ENCODE measurements around the gene ATP2C1.

Gene ATP2C1

DNA sequence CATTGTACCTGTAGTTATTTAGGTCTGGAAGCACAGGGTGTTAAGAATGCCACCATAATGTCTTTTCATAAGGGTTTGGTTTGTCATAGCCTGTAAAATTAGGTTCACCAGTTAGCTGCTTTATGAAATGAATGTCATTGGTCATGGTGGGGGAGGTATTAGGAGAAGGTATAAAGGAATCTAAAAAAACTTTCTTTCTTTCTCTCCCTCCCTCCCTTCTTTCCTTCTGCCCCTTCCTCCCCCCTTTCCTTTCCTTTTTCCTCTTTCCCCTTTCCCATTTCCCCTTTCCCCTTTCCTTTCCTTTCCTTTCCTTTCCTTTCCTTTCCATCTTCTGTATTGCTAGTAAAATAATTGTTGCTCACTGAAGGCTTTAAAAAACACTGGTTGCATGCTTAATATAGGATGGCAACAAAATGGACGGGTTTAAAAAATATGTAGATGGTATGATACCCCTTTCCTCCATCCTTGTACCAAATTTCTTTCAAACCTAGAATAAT lies 9.6 kb downstream of the ATP2C1 start:
- Histone ChIP-seq H2BK5ac (ENCODE audit: low read depth, low read length, poor library complexity) (no peak overlapping the region), H3K9me3 (ENCODE audit: insufficient read depth, low read depth, low read length) (no peaks in the 10 kb centered on the region), H4K8ac (ENCODE audit: low read depth, low read length) (no peak overlapping the region), H3K36me3 (ENCODE audit: control insufficient read depth in 1 of 2, insufficient read depth in 2 of 2, low read length in 2 of 2) (no peaks in the 10 kb centered on the region), H2BK12ac (ENCODE audit: low read length) (no peak overlapping the region), H3K4me1 (ENCODE audit: control insufficient read depth in 1 of 2, insufficient read depth in 2 of 2, low read length in 2 of 2) (peaks cover 3 to 5% of the 10 kb centered on the region in 2 experiments), H3K79me1 (ENCODE audit: low read length) (no peaks in the 10 kb centered on the region), H3K79me2 (ENCODE audit: control insufficient read depth, insufficient read depth, low read length, poor library complexity) (no peaks in the 10 kb centered on the region), H3K27me3 (ENCODE audit: insufficient read depth, low read length) (no peaks in the 10 kb centered on the region), H4K12ac (ENCODE audit: low read depth, low read length) (no peak overlapping the region), H4K91ac (ENCODE audit: low read depth, low read length) (no peak overlapping the region), H2BK120ac (ENCODE audit: insufficient read depth, low read length, poor library complexity) (no peak overlapping the region), H2AFZ (ENCODE audit: insufficient read depth, low read length, poor library complexity) (no peak overlapping the region), H3K23ac (ENCODE audit: low read length) (no peak overlapping the region), H3K4me3 (ENCODE audit: low read depth, low read length) (no peak overlapping the region), H3K14ac (ENCODE audit: low read length) (no peak overlapping the region), H2AK5ac (ENCODE audit: low read length) (no peak overlapping the region), H3K27ac (ENCODE audit: low read depth, low read length) (no peak overlapping the region), H3K4ac (ENCODE audit: low read depth, low read length) (no peak overlapping the region), H3K4me2 (ENCODE audit: low read length) (no peak overlapping the region), H3K18ac (ENCODE audit: low read length) (no peak overlapping the region), H3K9ac (ENCODE audit: low read length) (no peak overlapping the region)
- WGBS (ENCODE audit: extremely low coverage, insufficient coverage, insufficient read length): no CpG with 5 or more reads among the region's 1 CpG
- no peak for DNase-seq

DNA sequence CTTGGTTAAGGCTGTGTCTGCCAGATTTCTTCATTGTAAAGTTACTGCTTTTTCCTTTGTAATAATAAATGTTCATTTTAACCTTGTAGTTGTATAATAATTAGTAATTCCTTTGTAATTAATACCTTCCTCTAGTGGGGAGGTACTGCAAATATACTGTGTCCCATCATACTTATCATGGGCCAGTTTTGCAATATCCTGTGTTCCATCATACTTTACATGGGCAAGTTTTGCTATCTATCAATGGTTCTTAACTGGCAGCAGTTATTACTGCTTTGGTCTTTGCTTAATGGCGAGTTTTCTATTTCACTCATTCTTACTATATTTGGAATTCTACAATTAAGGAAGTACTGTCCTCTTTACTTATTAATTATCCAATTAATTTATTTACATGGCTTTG lies 10.6 kb downstream of the ATP2C1 start:
- H3K4me1 ChIP-seq (ENCODE audit: control insufficient read depth in 1 of 2, insufficient read depth in 2 of 2, low read length in 2 of 2): peaks cover 3 to 5% of the 10 kb centered on the region in 2 experiments
- H2AFZ ChIP-seq (ENCODE audit: insufficient read depth, low read length, poor library complexity): no peak overlapping the region
- no peaks in the 10 kb centered on the region for H3K36me3 ChIP-seq (ENCODE audit: control insufficient read depth in 1 of 2, insufficient read depth in 2 of 2, low read length in 2 of 2)
- no peak overlapping the region for H3K4me3 ChIP-seq (ENCODE audit: low read depth, low read length)
- no peaks in the 10 kb centered on the region for H3K79me1 ChIP-seq (ENCODE audit: low read length)
- H4K91ac ChIP-seq (ENCODE audit: low read depth, low read length): no peak overlapping the region
- no peak overlapping the region for H3K9ac ChIP-seq (ENCODE audit: low read length)
- no peak overlapping the region for H2BK12ac ChIP-seq (ENCODE audit: low read length)
- no peaks in the 10 kb centered on the region for H3K79me2 ChIP-seq (ENCODE audit: control insufficient read depth, insufficient read depth, low read length, poor library complexity)
- H3K4ac ChIP-seq (ENCODE audit: low read depth, low read length): no peak overlapping the region
- no peak overlapping the region for H3K23ac ChIP-seq (ENCODE audit: low read length)
- no peak overlapping the region for H3K14ac ChIP-seq (ENCODE audit: low read length)
- H2BK120ac ChIP-seq (ENCODE audit: insufficient read depth, low read length, poor library complexity): no peak overlapping the region
- H4K8ac ChIP-seq (ENCODE audit: low read depth, low read length): no peak overlapping the region
- no peak overlapping the region for H2BK5ac ChIP-seq (ENCODE audit: low read depth, low read length, poor library complexity)
- H4K12ac ChIP-seq (ENCODE audit: low read depth, low read length): no peak overlapping the region
- H3K9me3 ChIP-seq (ENCODE audit: insufficient read depth, low read depth, low read length): no peaks in the 10 kb centered on the region
- H3K27me3 ChIP-seq (ENCODE audit: insufficient read depth, low read length): no peaks in the 10 kb centered on the region
- no peak overlapping the region for H2AK5ac ChIP-seq (ENCODE audit: low read length)
- no peak overlapping the region for H3K18ac ChIP-seq (ENCODE audit: low read length)
- H3K27ac ChIP-seq (ENCODE audit: low read depth, low read length): no peak overlapping the region
- no peak overlapping the region for H3K4me2 ChIP-seq (ENCODE audit: low read length)
- DNase-seq: no peak
- WGBS (ENCODE audit: extremely low coverage, insufficient coverage, insufficient read length): no CpG with 5 or more reads among the region's 1 CpG

DNA sequence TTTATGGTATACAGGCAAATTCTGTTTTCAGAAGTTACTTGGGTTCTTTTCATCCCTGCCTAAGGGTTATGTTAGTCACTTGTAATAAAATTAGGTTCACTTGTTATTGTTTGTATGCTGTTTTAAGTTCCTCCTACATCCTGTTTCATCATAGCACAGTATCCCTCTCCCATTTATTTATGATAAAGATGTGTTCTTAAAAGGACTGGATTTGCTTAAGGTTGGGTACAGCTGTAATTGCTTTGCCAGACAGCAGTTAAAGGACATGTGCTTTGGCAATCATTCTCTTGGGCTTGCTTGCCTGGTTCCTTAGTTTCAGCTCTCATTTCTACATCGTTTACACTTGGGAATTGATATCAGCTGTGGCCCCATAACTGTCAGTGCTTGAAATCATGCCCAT lies 11.7 kb downstream of the ATP2C1 start:
- Histone ChIP-seq H3K79me2 (ENCODE audit: control insufficient read depth, insufficient read depth, low read length, poor library complexity) (no peaks in the 10 kb centered on the region), H3K79me1 (ENCODE audit: low read length) (no peaks in the 10 kb centered on the region), H3K27ac (ENCODE audit: low read depth, low read length) (no peak overlapping the region), H3K4ac (ENCODE audit: low read depth, low read length) (peak overlapping the region; percentile 33), H2AFZ (ENCODE audit: insufficient read depth, low read length, poor library complexity) (no peak overlapping the region), H3K4me1 (ENCODE audit: control insufficient read depth in 1 of 2, insufficient read depth in 2 of 2, low read length in 2 of 2) (peaks cover 3 to 5% of the 10 kb centered on the region in 2 experiments), H3K9ac (ENCODE audit: low read length) (no peak overlapping the region), H3K18ac (ENCODE audit: low read length) (no peak overlapping the region), H2BK120ac (ENCODE audit: insufficient read depth, low read length, poor library complexity) (no peak overlapping the region), H3K4me2 (ENCODE audit: low read length) (no peak overlapping the region), H4K91ac (ENCODE audit: low read depth, low read length) (no peak overlapping the region), H3K23ac (ENCODE audit: low read length) (no peak overlapping the region), H4K12ac (ENCODE audit: low read depth, low read length) (no peak overlapping the region), H2AK5ac (ENCODE audit: low read length) (no peak overlapping the region), H3K36me3 (ENCODE audit: control insufficient read depth in 1 of 2, insufficient read depth in 2 of 2, low read length in 2 of 2) (no peaks in the 10 kb centered on the region), H2BK12ac (ENCODE audit: low read length) (no peak overlapping the region), H2BK5ac (ENCODE audit: low read depth, low read length, poor library complexity) (no peak overlapping the region), H3K4me3 (ENCODE audit: low read depth, low read length) (no peak overlapping the region), H3K14ac (ENCODE audit: low read length) (no peak overlapping the region), H4K8ac (ENCODE audit: low read depth, low read length) (no peak overlapping the region), H3K9me3 (ENCODE audit: insufficient read depth, low read depth, low read length) (no peaks in the 10 kb centered on the region), H3K27me3 (ENCODE audit: insufficient read depth, low read length) (no peaks in the 10 kb centered on the region)
- no CpG with 5 or more reads among the region's 1 CpG for WGBS (ENCODE audit: extremely low coverage, insufficient coverage, insufficient read length)
- no peak for DNase-seq

DNA sequence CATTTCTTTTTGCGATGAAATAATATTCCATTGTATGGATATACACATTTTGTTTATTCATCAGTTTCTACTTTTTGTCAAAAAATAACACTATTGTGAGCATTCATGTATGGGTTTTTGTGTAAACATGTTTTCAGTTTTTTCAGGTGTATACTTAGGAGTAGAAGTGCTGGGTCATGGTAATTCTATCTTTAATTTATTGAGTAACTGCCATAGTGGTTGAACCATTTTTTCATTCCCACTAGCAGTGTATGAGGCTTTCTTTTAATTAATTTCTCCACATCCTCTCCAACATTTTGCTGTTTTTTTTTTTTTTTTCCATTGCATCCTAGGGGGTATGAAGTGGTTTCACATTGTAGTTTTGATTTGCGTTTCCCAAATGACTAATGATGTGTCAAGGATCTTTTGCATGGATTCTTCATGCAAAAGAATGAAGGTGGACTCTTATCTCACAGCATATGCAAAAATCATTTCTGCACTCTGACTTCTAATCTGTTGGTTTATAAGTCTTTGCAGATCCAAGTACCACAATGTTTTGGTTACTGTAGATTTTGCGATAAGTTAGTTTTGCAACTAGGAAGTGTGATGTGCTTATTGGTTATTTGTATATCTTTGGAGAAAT lies 12.6 kb downstream of the ATP2C1 start:
- H3K36me3 ChIP-seq (ENCODE audit: control insufficient read depth in 1 of 2, insufficient read depth in 2 of 2, low read length in 2 of 2): no peaks in the 10 kb centered on the region
- no peaks in the 10 kb centered on the region for H3K79me1 ChIP-seq (ENCODE audit: low read length)
- H3K23ac ChIP-seq (ENCODE audit: low read length): no peak overlapping the region
- H2BK12ac ChIP-seq (ENCODE audit: low read length): no peak overlapping the region
- H3K27me3 ChIP-seq (ENCODE audit: insufficient read depth, low read length): no peaks in the 10 kb centered on the region
- H3K4me3 ChIP-seq (ENCODE audit: low read depth, low read length): no peak overlapping the region
- no peak overlapping the region for H3K4me2 ChIP-seq (ENCODE audit: low read length)
- no peak overlapping the region for H4K91ac ChIP-seq (ENCODE audit: low read depth, low read length)
- no peak overlapping the region for H3K27ac ChIP-seq (ENCODE audit: low read depth, low read length)
- H3K79me2 ChIP-seq (ENCODE audit: control insufficient read depth, insufficient read depth, low read length, poor library complexity): no peaks in the 10 kb centered on the region
- H2BK5ac ChIP-seq (ENCODE audit: low read depth, low read length, poor library complexity): no peak overlapping the region
- no peak overlapping the region for H3K14ac ChIP-seq (ENCODE audit: low read length)
- DNase-seq: no peak
- H3K9ac ChIP-seq (ENCODE audit: low read length): no peak overlapping the region
- no peak overlapping the region for H3K4ac ChIP-seq (ENCODE audit: low read depth, low read length)
- H2AK5ac ChIP-seq (ENCODE audit: low read length): no peak overlapping the region
- no peaks in the 10 kb centered on the region for H3K9me3 ChIP-seq (ENCODE audit: insufficient read depth, low read depth, low read length)
- no peak overlapping the region for H4K12ac ChIP-seq (ENCODE audit: low read depth, low read length)
- no peak overlapping the region for H2BK120ac ChIP-seq (ENCODE audit: insufficient read depth, low read length, poor library complexity)
- no peak overlapping the region for H2AFZ ChIP-seq (ENCODE audit: insufficient read depth, low read length, poor library complexity)
- no peak overlapping the region for H3K18ac ChIP-seq (ENCODE audit: low read length)
- peaks cover under 1 to 4% of the 10 kb centered on the region in 2 experiments for H3K4me1 ChIP-seq (ENCODE audit: control insufficient read depth in 1 of 2, insufficient read depth in 2 of 2, low read length in 2 of 2)
- no CpG with 5 or more reads among the region's 3 CpGs for WGBS (ENCODE audit: extremely low coverage, insufficient coverage, insufficient read length)
- no peak overlapping the region for H4K8ac ChIP-seq (ENCODE audit: low read depth, low read length)

All from trophoblast cell (in vitro differentiated cells and primary cell).